GM12878 (cell line): ENCODE results near the gene IRF1. TPM values are rescaled to one million over a fixed set of nuclear protein-coding genes. Genes with fewer than 3 reads are reported as not detected.

Experiments used
- ATAC-seq: fragments of 200-7000 bp; cut with Tn5 transposase; 3 replicates; pipeline ENCODE4 v1.9.1; 2020; ENCODE audit warnings: mild to moderate bottlenecking, moderate library complexity
- BruUV-seq: library from RNA; stranded (reverse); fragments of 400-500 nt; replicated peaks from 2 replicates; lab custom pipeline; 2021; lab: Mats Ljungman, UMichigan
- CTCF ChIA-PET: fragments of 300-600 bp; sonication (Branson Sonifier 250); formaldehyde crosslinking; extraction: SDS; loops from one replicate; lab custom pipeline; 2021; ENCODE audit warnings: inconsistent platforms; lab: Yijun Ruan, JAX
- POLR2A ChIA-PET: fragments of 350-600 bp; formaldehyde crosslinking; extraction: SDS; loops from one replicate; lab custom pipeline; 2021; ENCODE audit warnings: inconsistent platforms; lab: Charles Lee
- RAD21 ChIA-PET: fragments of 300-600 bp; sonication (Branson Sonifier 250); formaldehyde crosslinking; loops from one replicate; lab custom pipeline; 2023; ENCODE audit warnings: antibody characterized with exemption; ENCODE audit not compliant: unreplicated experiment; lab: Charles Lee
- SMC1A ChIA-PET: fragments of 300-600 bp; sonication (Branson Sonifier 250); formaldehyde crosslinking; loops from one replicate; lab custom pipeline; 2023; ENCODE audit not compliant: unreplicated experiment, uncharacterized antibody; lab: Charles Lee
- DNase-seq: peaks from one replicate; pipeline ENCODE4 v3.0.0-alpha.2; 2011; ENCODE audit warnings: low read depth, low spot score
- FAIRE-seq: peaks from 3 replicates; lab custom pipeline; 2011; peaks lifted over from hg19 to GRCh38; lab: Jason Lieb, UNC
- H2AFZ ChIP-seq: 2 replicates; pipeline ENCODE4 v1.6.0; 2011; ENCODE audit warnings: low read depth, low read length, control low read depth; ENCODE audit not compliant: control insufficient read depth
- H3K27ac ChIP-seq: 2 replicates; pipeline ENCODE4 v1.5.1; 2011; ENCODE audit warnings: control low read depth; ENCODE audit not compliant: control insufficient read depth, insufficient read depth
- H3K27me3 ChIP-seq, 2 experiments: replicated peaks in 1 of 2; 2 replicates each; pipeline versions ENCODE4 v1.6.0 to v1.6.1; 2011; ENCODE audit warnings: low read length in 1 of 2; ENCODE audit not compliant: control insufficient read depth in 2 of 2, insufficient read depth in 2 of 2
- H3K36me3 ChIP-seq, 2 experiments: 2 replicates each; pipeline ENCODE4 v1.5.1; 2011; ENCODE audit warnings: low read length in 1 of 2; ENCODE audit not compliant: control insufficient read depth in 2 of 2, insufficient read depth in 2 of 2
- H3K4me1 ChIP-seq: 2 replicates; pipeline ENCODE4 v1.6.1; 2011; ENCODE audit warnings: mild to moderate bottlenecking, low read length, moderate library complexity, mixed read lengths; ENCODE audit not compliant: control insufficient read depth, insufficient read depth
- H3K4me2 ChIP-seq: 2 replicates; pipeline ENCODE4 v1.6.0; 2011; ENCODE audit warnings: control low read depth; ENCODE audit not compliant: control insufficient read depth, insufficient read depth
- H3K4me3 ChIP-seq: fragments of 200-600 bp; sonication (generic); 2 replicates; pipeline ENCODE4 v1.5.1; 2016
- H3K79me2 ChIP-seq: 2 replicates; pipeline ENCODE4 v1.6.0; 2011; ENCODE audit warnings: low read length; ENCODE audit not compliant: control insufficient read depth, insufficient read depth
- H3K9ac ChIP-seq: 2 replicates; pipeline ENCODE4 v1.8.0; 2011; ENCODE audit warnings: low read length, control low read depth, mixed read lengths; ENCODE audit not compliant: control insufficient read depth, insufficient read depth
- H3K9me3 ChIP-seq: replicated peaks from 3 replicates; pipeline ENCODE4 v1.5.1; 2011; ENCODE audit warnings: mild to moderate bottlenecking, low read length; ENCODE audit not compliant: control insufficient read depth, insufficient read depth
- H4K20me1 ChIP-seq: 2 replicates; pipeline ENCODE4 v1.6.0; 2011; ENCODE audit not compliant: control insufficient read depth, insufficient read depth
- GATAD2B ChIP-seq: fragments of 450-650 bp; conservative IDR thresholded peaks from 2 replicates; pipeline ENCODE4 v1.6.1; 2017; ENCODE audit warnings: low read depth, mild to moderate bottlenecking, moderate library complexity
- NFIC ChIP-seq: IDR thresholded peaks from 2 replicates; pipeline ENCODE4 v1.6.1; 2012; ENCODE audit warnings: low read depth, mild to moderate bottlenecking, inconsistent platforms, low read length, moderate library complexity
- NR2C2 ChIP-seq: IDR thresholded peaks from 2 replicates; pipeline ENCODE4 v1.6.1; 2011; ENCODE audit warnings: borderline replicate concordance, low read depth; ENCODE audit not compliant: control insufficient read depth, insufficient read length
- RELA ChIP-seq: fragments of 450-650 bp; IDR thresholded peaks from 2 replicates; pipeline ENCODE4 v1.8.0; 2014; ENCODE audit warnings: borderline replicate concordance; ENCODE audit not compliant: partially characterized antibody
- SMC3 ChIP-seq: IDR thresholded peaks from 2 replicates; pipeline ENCODE4 v1.6.1; 2011; ENCODE audit warnings: low read length, improper control_type of control experiment, borderline replicate concordance
- ZNF622 ChIP-seq: fragments of 450-650 bp; IDR thresholded peaks from 2 replicates; pipeline ENCODE4 v1.6.1; 2017; ENCODE audit warnings: mild to moderate bottlenecking, inconsistent platforms
- ZNF687 ChIP-seq: fragments of 450-650 bp; IDR thresholded peaks from 2 replicates; pipeline ENCODE4 v1.6.1; 2017; ENCODE audit warnings: mild to moderate bottlenecking, moderate library complexity
- WGBS: methylation state at CpG from one replicate; pipeline ENCODE4 v1.1.6; 2016; ENCODE audit warnings: low lambda C conversion rate; ENCODE audit not compliant: insufficient replicate concordance, insufficient coverage; ENCODE audit errors: missing lambda C conversion rate; 5-methylcytosine and 5-hydroxymethylcytosine counted together
- in situ Hi-C: fragments of 300-500 bp; cut with MboI; formaldehyde crosslinking; loops from 9 replicates; pipeline ENCODE4 v1.14.3; 2018; ENCODE audit warnings: mixed read lengths
- intact Hi-C: fragments of 100-400 bp; cut with micrococcal nuclease; formaldehyde crosslinking; loops from one replicate; pipeline ENCODE4 v1.14.2; 2022; ENCODE audit not compliant: unreplicated experiment
- polyA plus RNA-seq, 11 experiments: library from polyadenylated mRNA; depleted of rRNA in 4 of 11; unstranded in 6 of 11; stranded (reverse) in 5 of 11; fragments of >200 nt; fragmentation: Nextera tagmentation in 4 of 11; fragmentation: Illumina TruSeq in 1 of 11; extraction: Ambion mirVana in 4 of 11; extraction: Trizol in 1 of 11; gene quantifications; 1 replicate in 1 of 11; 2 replicates in 10 of 11; pipeline versions ENCODE4 v1.2.1 to v1.2.3, GENCODE V29; 2011 to 2016; ENCODE audit warnings: inconsistent platforms in 2 of 11, missing spikeins in 2 of 11, low read depth in 1 of 11
- total RNA-seq, 4 experiments: library from RNA; depleted of rRNA in 3 of 4; stranded (reverse); fragments of >200 nt in 3 of 4; fragmentation: Illumina TruSeq in 1 of 4; extraction: Trizol in 1 of 4; gene quantifications; 2 replicates each; pipeline versions ENCODE4 v1.2.1 to v1.2.3, GENCODE V29; 2013 to 2021

The IRF1 gene
- total and polyA plus RNA-seq, 10 of the 15 experiments (the other 5 are each of a cell fraction or from before 2014, with no cell fraction given): 6.9 to 68.0 (median 49.6) TPM

GRCh38 chr5:132439521-132440089, 51.0 kb downstream of the IRF1 start:
- POLR2A ChIA-PET: interaction anchor here (0.6 to 6.1 kb wide), 8 partner anchors 10 to 96 kb away, joined by 3 to 76 read pairs (median 4); no protein-coding TSS in a partner anchor

GRCh38 chr5:132438917-132439316, 51.7 kb downstream of the IRF1 start:
- no TSS peak for BruUV-seq
- ChIA-PET POLR2A (interaction anchor here (1.1 to 6.1 kb wide), 8 partner anchors 9 to 40 kb away, joined by 3 to 76 read pairs (median 8); no protein-coding TSS in a partner anchor), RAD21 (interaction anchor here (1.0 to 7.0 kb wide), 11 partner anchors 13 to 59 kb away, joined by 3 to 59 read pairs (median 9); partner anchors contain the start of gene IRF1), CTCF (interaction anchor here (0.7 to 6.2 kb wide), 9 partner anchors 10 to 57 kb away, joined by 3 to 47 read pairs (median 4); no protein-coding TSS in a partner anchor), SMC1A (interaction anchor here (1.0 to 18.8 kb wide), 9 partner anchors 8 to 51 kb away, joined by 3 to 300 read pairs (median 7); partner anchors contain the start of gene IRF1)
- H3K79me2 ChIP-seq: peaks cover 45% of the 10 kb centered on the region
- no peak overlapping the region for H2AFZ ChIP-seq
- no peak overlapping the region for H3K4me2 ChIP-seq
- DNase-seq (no peak), ATAC-seq (no peak), FAIRE-seq (no peak)
- 0 out of 2 replicates have a peak, but pooled peaks cover 2% of the 10 kb centered on the region for H4K20me1 ChIP-seq
- H3K27ac ChIP-seq: peak overlapping the region; percentile 10; the same call in 1 of the 2 replicates
- no peaks in the 10 kb centered on the region for H3K9me3 ChIP-seq
- WGBS: 74% methylated on average over 4 of the region's 4 CpGs
- no peak overlapping the region for H3K9ac ChIP-seq
- H3K4me3 ChIP-seq: no peak overlapping the region
- intact Hi-C loops: no loop called here
- no peaks in the 10 kb centered on the region for H3K27me3 ChIP-seq
- H3K36me3 ChIP-seq: peaks cover 9 to 16% of the 10 kb centered on the region in 2 experiments; a peak in 3 of 4 replicates
- H3K4me1 ChIP-seq: peaks cover 28% of the 10 kb centered on the region
- in situ Hi-C loops: no loop called here
- TF ChIP-seq GATAD2B (no peak), ZNF687 (no peak), NR2C2 (no peak), ZNF622 (no peak), RELA (no peak)

More at GRCh38 chr5:132439521-132440089, 51.0 kb downstream of the IRF1 start:
- Histone ChIP-seq H3K27me3 (no peaks in the 10 kb centered on the region), H3K9me3 (no peaks in the 10 kb centered on the region), H3K36me3 (peaks cover 9 to 19% of the 10 kb centered on the region in 2 experiments; a peak in 3 of 4 replicates), H3K27ac (peak overlapping the region; percentile 10; the same call in 1 of the 2 replicates), H3K4me2 (no peak overlapping the region), H3K79me2 (peaks cover 43% of the 10 kb centered on the region), H3K4me3 (no peak overlapping the region), H3K9ac (no peak overlapping the region), H2AFZ (no peak overlapping the region), H4K20me1 (0 out of 2 replicates have a peak, but pooled peaks cover 2% of the 10 kb centered on the region), H3K4me1 (peaks cover 28% of the 10 kb centered on the region)
- BruUV-seq: TSS peak; percentile 8
- FAIRE-seq (no peak), ATAC-seq (peak; percentile 50), DNase-seq (no peak)
- RAD21 ChIA-PET: interaction anchor here (0.6 to 7.0 kb wide), 9 partner anchors 11 to 58 kb away, joined by 3 to 59 read pairs (median 10); partner anchors contain the start of gene IRF1
- in situ Hi-C loops: no loop called here
- peak; percentile 23; the same call in 1 of the 2 replicates for TF ChIP-seq NFIC
- TF ChIP-seq SMC3: no peak
- CTCF ChIA-PET: interaction anchor here (0.7 to 6.2 kb wide), 5 partner anchors 13 to 53 kb away, joined by 3 to 47 read pairs (median 4); no protein-coding TSS in a partner anchor
- WGBS: 26% methylated on average over 7 of the region's 7 CpGs
- intact Hi-C loops: no loop called here
- SMC1A ChIA-PET: interaction anchor here (0.7 to 18.8 kb wide), 6 partner anchors 13 to 959 kb away, joined by 3 to 300 read pairs (median 37); partner anchors contain the start of gene IRF1
